ENCODE results near the gene STARD10.

The STARD10 gene

DNA sequence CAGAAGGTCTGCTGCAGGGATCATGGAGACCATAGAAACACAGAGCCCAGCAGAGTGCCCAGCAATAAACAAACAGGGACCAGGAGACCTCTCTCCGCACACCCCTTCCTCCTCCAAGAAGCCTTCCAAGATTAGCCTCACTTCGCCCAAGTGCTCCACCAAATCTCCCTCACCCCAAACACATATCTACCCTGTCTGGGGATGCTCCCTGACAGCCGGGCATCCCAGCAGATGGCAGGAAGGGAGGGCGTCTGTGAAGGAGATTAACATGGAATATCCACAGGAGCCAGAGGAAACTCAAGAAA lies 68.2 kb downstream of the STARD10 start:
- DNase-seq (ENCODE audit: low spot score) = no peak

DNA sequence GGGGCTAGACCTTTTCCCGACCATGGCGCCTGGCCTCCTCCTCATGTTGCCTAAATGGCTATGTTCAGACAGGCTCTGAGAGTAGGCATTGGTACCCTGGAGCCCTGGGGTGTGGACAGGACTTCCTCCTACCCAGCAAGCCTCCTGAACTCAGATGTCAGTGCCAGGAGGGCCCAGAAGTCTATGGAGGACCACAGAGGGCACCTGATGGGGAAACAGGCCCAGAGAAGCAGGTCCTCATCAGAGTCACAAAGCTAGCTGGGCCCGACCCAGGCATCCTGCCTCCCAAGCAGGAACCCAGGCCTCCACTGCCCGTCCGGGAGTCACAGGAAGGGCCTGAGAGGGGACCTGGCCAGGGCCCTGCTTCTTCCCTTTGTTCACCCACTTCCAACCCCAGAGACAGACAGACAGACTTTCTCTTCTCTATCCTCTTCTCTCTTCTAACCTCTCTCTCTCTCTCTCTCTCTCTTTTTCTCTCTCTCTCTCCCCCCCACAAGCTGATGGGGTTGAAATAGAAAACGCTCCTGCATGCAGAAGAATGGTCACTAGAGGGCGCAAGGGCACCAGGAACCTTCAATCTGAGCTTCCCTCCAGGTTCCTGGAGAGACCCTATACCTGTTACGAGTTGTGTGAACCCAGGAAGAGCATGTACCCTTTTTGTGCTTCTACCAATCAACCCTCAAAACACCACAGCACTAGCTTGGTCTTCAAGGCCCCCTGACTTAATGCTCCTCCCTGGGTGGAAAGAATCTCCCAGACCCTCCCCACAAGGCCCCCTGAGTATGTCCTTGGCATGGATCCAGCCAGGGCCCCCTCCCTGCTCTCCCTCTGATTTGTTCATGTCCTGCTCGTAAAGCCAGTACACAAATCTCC lies 68.8 kb downstream of the STARD10 start:
- peak; percentile 79 for DNase-seq (ENCODE audit: low spot score)

DNA sequence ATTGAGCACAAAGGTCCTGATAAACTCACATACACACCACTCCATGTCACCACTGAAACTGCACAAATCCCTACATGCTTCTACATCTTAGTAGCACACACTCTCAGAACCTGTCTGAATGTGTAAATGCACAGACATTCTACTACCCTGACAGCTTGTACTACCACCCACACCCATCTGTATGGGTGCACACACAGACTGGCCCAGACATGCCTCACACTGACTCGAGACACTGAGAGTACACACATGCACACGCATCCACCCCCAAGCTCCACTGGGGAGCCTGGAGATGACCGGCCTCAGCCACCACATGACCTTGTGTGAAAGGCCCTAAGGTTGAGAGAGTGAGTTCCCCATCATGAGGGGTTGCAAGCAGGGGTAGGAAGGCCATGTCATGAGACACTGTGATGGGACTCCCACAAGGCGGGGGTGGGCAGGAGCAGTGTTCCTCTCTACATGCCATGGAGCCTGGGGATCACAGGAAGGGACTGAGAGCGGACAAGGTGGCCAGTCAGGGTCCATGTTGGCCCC lies 69.8 kb downstream of the STARD10 start:
- no peak for DNase-seq (ENCODE audit: low spot score)

DNA sequence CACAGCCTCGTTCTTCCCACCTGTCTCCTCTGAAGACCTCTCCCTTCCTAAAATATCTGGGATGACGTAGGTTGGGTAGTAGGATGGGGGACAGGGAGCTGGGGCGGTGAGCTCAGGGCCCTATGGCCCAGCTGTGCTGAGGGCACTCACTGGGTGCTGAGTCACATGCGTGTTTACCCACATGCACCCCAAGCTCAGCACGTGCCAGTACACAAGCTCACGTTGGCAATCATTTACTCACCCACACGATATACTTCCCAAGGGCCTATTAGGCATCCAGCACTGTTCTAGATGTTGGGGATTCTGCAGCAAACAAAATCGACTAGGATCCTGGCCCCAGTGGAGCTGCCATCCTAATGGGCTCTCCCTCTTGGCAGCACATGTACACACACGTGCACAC lies 70.3 kb downstream of the STARD10 start:
- DNase-seq (ENCODE audit: low spot score) = no peak

DNA sequence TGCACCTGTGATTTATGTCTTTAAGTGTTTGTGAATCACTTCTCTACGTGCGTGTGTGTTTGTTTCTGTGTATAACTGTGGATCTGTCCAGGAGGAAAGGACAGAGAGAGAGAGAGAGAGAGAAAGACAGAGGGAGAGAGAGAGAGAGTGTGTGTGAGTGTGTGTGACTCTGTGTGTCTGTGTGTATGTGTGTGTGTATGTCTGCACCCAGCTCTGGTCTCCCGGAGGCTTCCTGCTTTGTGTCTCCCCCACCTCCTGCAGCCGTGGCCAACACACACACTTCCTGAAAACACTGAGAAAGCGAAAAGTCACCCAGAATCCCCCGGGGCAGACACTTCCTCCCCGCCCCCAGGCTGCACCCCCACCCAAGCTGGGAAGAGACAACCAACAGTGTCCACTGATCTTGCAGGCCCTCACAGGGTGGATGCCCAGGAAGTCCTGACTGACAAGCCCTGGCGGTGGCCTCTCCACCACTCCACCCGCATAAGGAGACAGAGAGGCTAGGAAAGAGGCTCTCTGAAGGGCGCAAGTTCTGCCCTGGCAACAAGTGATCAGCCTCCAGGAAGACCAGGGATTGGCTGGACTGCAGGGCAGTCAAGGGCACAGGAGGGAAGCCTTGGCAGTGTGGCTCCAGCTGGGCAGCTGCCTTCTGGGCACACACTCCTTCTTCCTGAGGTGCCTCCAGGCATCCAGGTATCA lies 71.6 kb downstream of the STARD10 start:
- DNase-seq (ENCODE audit: low spot score) = peak; percentile 78

DNA sequence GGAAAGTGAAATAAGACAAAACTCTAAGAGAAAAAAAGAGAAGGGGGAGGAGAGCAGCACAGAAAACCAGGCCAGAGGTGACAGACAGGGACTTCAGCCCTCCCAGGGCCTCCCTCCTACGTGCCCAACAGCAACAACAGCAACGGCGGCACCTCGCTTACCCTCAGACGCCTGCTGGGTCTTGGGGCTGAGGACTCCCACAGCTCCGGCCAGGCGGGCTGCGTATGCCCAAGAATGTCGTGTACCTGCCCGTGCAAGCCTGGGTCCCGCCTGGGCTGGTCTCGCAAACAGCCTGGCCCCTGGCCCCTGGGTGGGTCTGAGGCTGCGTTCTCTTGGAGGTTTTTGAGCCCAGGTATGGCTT lies 72.2 kb downstream of the STARD10 start:
- no peak for DNase-seq (ENCODE audit: low spot score)

DNA sequence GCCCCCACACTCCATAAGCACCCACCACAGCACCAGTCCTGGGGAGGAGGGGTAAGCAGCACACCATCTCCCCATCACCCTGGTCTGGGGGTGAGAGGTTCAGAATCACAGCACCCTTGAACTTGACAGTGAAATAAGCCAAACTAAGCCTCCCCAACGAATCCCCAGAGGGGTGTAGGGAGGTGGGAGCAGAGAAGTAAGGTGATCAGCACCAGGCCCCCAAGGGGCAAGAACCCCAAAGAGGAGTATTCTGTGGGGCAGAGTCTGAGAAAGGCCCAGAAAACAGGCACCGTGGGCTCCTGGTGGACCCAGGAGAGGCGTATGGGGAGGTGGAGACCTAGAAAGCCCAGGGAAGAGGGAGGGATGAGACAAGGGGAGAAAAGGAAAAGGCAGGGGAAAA lies 72.6 kb downstream of the STARD10 start:
- DNase-seq (ENCODE audit: low spot score) = no peak

DNA sequence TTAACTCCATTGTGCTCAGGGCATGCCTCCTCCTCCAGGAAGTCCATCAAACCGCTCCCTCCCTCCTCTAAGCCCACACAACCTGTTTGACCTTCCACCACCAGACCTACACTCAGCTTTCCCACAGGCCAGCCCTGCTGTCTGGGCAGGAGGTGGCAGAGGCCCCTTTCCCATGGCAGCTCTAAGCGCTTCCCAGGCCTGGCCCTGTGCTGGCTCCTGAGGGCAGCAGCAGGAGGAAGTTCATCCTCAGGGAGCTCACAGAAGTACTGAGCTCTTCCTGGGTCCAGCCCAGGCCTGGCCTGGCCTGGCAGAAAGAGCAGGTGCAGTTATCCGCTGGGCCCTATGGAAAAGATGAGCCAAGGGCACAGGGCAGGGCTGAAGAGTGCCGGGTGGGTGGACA lies 73.1 kb downstream of the STARD10 start:
- DNase-seq (ENCODE audit: low spot score) = no peak

DNA sequence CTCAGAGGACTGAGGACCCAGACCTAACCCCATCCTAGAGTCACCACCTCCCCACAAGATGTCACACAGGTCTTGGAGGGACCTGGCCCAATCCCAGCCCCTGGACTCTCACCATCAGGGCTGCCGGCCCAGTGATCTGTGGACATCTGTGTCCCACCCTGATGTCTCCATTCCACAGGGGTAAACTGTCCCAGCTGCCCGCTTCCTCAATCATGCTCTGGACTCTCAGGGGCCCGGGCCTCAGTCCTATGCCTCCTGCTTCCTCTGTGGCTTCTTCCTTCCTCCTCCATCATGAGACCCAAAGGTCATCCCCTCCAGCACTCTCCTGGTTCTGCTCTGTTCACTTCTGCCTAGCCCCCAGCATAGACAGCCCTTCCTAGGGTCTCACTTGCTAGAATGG lies 73.8 kb downstream of the STARD10 start:
- no peak for DNase-seq (ENCODE audit: low spot score)

DNA sequence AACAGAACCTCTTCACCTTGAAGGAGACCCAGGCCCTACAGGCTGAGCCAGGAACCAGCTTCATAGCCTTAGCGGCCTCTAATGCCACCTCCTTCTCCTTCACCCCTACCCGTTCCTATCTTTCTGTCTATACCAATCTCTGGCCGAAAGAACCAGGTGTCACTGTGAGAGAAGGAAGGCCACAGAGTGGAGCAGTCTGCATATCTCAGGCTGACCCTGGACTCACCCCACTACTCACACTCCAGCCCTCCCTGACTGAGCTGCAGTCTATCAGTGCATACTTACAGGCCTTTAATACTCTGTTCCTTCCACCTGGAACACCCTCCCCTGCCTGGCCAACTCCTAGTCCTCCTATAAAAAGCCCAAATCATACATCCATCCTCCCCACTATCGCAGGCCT lies 74.3 kb downstream of the STARD10 start:
- DNase-seq (ENCODE audit: low spot score) = no peak

DNA sequence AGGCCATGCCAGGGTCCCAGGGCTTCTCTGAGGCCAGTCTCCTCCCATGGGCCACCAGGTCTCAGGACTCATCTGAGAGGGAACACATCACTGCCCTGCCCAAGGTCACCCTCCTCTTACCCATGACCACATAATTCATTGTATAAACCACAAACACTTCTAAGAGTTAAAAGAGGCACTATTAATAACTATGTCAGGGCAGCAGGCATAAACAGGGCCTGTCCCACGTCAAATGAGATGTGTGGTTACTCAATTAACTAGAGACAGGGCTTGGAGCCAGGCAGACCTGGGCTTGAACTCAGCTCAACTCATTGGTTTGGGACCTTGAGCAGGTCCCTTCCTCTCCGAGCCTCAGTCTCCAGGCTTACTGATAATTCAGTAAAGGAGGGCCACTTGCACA lies 74.7 kb downstream of the STARD10 start:
- DNase-seq (ENCODE audit: low spot score) = peak; percentile 20

DNA sequence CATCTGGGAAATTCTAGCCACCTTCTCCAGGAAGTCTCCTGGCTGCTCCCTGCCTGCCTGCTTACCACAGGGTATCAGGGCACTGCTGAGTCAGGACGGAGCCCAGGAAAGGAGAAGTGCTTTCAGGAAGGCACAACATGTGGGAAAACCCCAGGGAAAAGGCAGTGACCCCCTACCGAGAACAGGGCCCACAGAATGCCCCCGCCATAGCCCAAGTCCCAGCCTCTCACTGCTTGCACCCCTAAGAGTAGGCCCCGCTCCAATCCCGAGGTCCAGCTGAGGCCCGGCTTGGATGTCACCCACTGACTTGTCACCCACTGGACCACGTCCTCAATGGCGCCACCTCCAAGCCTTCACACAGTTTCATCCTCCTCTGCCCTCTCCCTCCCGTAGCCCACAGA lies 75.7 kb downstream of the STARD10 start:
- DNase-seq (ENCODE audit: low spot score) = no peak

DNA sequence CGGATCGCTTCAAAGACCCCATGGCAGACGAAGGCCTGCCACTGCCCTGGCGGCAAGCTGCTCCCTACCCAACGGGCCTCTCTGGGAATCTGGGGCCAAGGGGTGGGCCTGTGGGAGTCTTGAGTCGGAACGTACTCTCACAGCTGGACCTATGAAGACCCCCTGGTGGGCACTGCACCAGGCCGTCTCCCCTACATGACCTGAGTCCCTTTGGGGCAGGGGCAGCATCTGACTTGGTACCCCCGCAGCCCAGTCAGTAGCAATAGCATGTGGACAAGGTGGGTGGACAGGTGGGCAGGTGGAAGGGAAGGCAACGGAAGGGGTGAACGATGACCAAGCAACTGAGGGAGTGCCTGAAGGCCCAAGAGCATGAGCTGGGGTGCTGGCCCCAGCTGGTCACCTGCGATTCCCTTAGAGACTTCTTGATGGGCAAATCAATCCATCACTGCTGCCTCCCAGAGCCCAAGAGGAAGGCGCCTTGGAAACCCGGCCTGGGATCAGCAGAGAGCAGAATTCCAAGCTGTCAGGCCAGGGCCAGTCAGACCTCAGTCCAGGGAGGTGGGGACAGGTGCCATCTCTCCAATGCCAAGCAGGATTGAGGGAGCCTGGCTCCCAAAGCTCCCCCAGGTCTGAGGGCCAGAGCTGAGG lies 76.9 kb downstream of the STARD10 start:
- no peak for DNase-seq (ENCODE audit: low spot score)

DNA sequence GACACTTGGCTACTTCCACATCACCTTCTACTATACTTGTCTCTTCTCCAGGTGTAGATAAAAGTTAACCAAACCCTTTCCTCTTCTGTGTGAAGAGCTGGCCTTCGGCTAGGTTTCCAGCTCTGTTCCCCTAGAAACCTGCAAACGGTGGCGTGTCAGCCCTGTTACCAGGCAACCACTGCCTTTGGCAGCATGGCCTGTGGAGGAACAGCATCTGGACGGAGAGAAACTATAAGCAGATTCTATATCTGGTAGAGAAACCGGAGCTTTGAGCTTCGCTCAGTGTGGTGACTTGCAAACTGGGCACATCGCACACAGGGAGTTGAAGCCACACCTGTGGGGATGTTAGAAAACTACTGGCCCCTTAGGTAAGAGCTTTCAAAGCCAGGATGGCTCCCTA lies 77.6 kb downstream of the STARD10 start:
- no peak for DNase-seq (ENCODE audit: low spot score)

DNA sequence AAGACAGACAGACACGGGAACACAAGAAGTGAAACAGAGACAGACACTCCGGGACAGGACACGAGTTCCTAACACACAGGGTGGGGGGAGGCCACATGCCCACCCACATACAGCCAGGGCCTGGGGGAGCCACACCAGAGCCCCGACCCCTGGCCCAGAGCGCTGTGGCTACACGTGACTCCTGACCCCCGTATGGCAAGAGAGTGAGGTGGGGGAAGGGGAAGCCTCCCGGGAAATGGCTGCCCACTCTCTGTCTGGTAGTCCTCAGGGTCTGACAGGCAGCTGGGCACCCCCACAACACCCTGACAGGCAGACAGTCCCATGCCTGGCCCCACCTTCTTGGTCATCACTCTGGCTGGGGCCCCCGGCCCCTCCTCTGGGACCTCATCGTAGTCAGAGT lies 81.0 kb downstream of the STARD10 start:
- DNase-seq (ENCODE audit: low spot score) = no peak

DNA sequence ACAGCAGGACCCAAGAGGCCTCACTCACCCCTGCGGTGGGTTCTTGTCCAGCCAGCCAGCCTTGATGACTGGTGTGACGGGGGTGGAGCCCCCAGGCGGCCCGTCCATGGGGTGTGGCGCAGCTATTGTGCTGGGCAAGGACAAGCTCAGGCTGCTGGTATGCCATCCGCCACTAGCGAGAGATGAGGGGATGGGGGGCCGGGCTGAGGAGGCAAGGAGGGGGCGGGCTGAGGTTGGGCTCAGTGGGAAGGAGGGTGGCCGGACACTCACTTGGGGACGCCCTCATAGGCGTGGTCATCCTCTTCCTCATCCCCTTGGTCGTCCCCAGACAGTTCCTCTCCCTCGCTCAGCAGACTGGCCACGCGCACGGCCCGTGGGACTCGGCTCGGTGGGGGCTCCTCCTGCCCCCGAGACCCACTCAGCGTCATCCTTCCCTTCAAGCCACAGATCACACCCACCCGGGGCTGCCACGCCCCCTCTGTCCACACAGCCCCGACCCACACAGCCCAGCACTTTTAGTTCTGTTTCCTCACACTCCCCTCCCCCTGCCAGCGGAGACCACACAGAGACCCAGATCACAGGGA lies 81.6 kb downstream of the STARD10 start:
- DNase-seq (ENCODE audit: low spot score) = no peak

DNA sequence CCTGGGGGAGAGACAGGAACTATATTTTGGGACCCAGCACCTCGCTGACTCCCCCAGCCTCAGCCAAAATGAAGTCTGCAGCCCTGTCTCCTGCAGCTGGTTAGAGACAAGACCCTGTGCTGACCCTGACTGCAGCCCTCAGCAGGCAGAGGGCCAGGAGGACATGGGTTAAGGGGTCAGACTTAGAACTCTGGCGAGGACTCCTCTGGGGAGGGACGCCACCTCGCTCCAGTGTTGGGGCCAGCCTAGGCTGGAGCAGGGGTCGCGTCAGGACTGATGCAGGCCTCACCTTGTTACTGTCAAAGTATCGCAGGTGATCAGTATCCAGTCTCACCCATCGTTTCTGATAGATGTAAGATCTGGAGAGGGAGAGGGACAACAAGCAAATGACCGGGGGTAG lies 82.7 kb downstream of the STARD10 start:
- DNase-seq (ENCODE audit: low spot score) = no peak

DNA sequence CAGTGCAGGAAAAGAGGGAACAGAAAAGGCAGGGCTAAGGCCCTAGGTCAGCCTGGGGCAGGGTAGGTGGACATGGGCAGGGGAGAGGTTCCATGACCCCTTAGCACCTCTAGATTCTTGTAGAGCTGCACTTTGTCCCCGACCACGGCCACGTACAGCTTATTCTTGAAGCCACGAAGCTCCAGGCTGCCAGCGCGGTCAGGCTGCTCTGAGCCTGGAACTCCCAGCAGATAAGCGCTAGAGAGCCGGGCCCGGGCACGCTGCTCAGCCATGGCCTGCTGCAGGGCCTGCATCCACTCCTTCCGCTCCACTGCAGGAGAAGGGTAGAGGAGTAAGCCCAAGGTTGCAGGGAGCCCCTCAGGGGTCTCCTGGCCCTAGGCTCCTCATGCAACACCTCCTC lies 83.6 kb downstream of the STARD10 start:
- DNase-seq (ENCODE audit: low spot score) = no peak

DNA sequence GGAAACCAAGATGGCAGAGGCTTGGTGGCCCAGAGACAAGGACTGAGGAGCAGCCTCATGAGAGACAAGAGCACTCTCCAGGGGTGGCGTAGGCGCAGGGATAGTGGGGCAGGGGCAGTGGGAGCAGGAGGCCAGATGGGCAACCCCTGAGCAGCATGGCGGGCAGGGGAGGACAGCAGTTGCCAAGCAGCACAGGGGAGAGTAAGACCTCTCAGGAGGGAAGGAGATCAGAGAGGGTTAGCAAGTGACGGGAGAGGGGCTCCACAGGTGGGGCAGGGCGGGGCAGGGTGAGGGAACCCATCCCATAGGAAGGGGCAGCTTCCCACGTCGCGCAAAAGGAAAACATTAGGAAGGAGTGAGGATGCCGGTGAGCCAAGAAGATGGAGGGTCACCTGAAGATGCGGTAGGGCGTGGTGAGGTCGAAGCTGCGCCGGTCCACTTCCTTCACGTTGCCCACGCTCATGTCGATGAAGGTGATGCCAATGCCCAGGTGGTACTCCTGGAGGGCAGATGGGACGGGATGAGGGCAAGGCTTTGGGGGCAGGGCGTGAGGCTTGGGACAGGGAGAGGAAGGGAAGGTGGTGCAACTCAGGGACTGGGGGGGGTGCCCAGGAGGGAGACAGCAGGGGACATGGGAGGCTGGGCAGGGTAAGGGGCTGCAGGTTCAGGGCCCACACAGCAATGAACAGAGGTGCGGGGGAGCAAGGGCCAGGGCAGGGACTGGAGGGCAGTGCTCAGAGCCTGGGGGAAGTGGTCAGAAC lies 84.2 kb downstream of the STARD10 start:
- DNase-seq (ENCODE audit: low spot score) = no peak

DNA sequence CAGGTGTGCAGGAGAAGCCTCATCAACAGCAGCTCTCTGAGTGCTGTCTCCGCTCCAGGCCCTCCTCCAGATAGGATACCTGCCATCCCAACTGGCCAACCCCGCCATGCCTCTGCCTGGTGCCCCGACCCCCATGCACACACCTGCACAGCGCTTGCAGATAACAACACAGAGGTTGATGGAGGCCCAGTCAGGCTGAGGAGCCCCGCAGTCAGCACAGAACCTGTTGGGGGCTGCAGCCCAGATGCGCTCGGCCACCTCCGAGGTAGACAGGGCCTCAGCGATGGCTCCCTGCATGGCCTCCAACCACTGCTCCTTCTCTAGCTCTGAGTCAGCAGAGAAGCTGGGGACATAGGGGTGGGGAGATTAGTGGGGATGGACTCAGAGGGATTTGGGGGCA lies 86.8 kb downstream of the STARD10 start:
- no peak for DNase-seq (ENCODE audit: low spot score)

DNA sequence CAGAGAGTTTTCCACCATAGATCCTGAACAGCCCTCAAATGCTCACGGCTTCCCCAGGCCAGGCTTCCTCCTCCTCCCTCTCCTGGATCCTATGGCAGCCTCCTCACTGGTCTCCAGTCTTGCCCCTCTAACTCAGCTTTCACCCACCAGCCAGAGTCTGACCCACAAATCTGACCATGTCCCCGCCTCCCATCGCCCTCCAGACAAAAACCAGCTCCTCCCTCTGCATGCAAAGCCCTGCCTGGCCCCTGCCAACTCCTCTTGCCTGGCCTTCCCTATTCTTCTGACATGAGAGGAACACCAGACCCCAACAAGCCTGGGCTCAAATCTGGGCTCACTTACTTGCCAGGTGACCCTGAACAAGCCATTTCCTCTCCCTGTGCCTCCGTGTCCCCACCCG lies 87.3 kb downstream of the STARD10 start:
- DNase-seq (ENCODE audit: low spot score) = no peak
